ENCODE measurements around the gene USP17L22.
"Not testable (repeated sequence)": the region's sequence is repeated elsewhere in the genome, so short reads cannot be mapped to it uniquely, and the experiment has no call there.

Gene USP17L22

DNA sequence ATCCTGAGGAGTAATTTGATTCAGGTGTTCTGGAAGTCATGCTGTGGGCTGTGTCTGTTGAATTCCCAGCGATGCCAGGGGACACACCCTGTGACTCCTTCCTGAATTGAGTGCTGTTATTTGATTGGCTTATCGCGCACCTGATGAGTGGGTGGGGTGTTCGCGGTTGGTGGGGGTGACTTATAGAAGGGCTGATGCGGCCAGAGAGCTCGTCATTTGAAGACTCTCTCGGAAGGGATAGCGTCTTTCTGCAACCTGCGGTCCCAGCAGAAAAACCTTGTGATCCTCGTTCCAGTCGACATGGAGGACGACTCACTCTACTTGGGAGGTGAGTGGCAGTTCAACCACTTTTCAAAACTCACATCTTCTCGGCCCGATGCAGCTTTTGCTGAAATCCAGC, at the start of gene USP17L22:
Gene USP17L22 (plus strand): TSS at position 301 of the 400 bp plus-strand sequence. CDS start 0 bp downstream, at position 301.
- DNase-seq (ENCODE audit: low read depth); H3K4me3 ChIP-seq (ENCODE audit: low read depth, low read length): not testable (repeated sequence)

GRCh38 chr4:9219852-9220251, 47.6 kb upstream of the USP17L22 start, which contains the start of gene USP17L12:
Gene USP17L12, plus strand, starts transcription at chr4:9220152. Its CDS starts 0 bp downstream, at chr4:9220152.
- not testable (repeated sequence) for H3K4me3 ChIP-seq (ENCODE audit: low read depth, low read length); DNase-seq (ENCODE audit: low read depth)

DNA sequence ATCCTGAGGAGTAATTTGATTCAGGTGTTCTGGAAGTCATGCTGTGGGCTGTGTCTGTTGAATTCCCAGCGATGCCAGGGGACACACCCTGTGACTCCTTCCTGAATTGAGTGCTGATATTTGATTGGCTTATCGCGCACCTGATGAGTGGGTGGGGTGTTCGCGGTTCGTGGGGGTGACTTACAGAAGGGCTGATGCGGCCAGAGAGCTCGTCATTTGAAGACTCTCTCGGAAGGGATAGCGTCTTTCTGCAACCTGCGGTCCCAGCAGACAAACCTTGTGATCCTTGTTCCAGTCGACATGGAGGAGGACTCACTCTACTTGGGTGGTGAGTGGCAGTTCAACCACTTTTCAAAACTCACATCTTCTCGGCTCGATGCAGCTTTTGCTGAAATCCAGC, 42.8 kb upstream of the USP17L22 start, which contains the start of gene USP17L13:
Gene USP17L13 (plus strand): TSS at position 301 of the 400 bp plus-strand sequence. CDS start 0 bp downstream, at position 301.
- not testable (repeated sequence) for DNase-seq (ENCODE audit: low read depth); H3K4me3 ChIP-seq (ENCODE audit: low read depth, low read length)

DNA sequence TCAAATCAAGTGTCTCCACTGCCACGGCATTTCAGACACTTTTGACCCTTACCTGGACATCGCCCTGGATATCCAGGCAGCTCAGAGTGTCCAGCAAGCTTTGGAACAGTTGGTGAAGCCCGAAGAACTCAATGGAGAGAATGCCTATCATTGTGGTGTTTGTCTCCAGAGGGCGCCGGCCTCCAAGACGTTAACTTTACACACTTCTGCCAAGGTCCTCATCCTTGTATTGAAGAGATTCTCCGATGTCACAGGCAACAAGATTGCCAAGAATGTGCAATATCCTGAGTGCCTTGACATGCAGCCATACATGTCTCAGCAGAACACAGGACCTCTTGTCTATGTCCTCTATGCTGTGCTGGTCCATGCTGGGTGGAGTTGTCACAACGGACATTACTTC, 37.2 kb upstream of the USP17L22 start:
- not testable (repeated sequence) for H3K4me3 ChIP-seq (ENCODE audit: low read depth, low read length); DNase-seq (ENCODE audit: low read depth)

DNA sequence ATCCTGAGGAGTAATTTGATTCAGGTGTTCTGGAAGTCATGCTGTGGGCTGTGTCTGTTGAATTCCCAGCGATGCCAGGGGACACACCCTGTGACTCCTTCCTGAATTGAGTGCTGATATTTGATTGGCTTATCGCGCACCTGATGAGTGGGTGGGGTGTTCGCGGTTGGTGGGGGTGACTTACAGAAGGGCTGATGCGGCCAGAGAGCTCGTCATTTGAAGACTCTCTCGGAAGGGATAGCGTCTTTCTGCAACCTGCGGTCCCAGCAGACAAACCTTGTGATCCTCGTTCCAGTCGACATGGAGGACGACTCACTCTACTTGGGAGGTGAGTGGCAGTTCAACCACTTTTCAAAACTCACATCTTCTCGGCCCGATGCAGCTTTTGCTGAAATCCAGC, 33.3 kb upstream of the USP17L22 start, which contains the start of gene USP17L15:
Gene USP17L15 (plus strand): TSS at position 301 of the 400 bp plus-strand sequence. CDS start 0 bp downstream, at position 301.
- DNase-seq (ENCODE audit: low read depth); H3K4me3 ChIP-seq (ENCODE audit: low read depth, low read length): not testable (repeated sequence)

DNA sequence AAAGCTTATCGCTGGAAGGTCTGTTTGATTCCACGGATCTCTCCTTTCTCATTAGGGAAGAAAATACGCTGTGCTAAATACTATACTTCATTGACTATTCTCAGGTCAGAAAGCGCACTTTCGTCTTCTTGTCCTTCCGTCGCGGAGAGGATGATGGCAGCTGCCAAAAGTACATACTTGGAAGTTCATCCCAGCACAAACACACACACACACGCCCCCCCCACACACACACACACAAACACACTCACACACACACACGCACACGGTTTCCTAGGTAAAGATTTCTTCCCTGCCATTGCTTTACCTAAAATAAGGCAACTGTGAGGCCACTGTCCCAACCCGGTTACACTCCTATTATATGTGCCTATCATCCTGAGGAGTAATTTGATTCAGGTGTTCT, 29.0 kb upstream of the USP17L22 start:
- DNase-seq (ENCODE audit: low read depth): not testable (repeated sequence)

DNA sequence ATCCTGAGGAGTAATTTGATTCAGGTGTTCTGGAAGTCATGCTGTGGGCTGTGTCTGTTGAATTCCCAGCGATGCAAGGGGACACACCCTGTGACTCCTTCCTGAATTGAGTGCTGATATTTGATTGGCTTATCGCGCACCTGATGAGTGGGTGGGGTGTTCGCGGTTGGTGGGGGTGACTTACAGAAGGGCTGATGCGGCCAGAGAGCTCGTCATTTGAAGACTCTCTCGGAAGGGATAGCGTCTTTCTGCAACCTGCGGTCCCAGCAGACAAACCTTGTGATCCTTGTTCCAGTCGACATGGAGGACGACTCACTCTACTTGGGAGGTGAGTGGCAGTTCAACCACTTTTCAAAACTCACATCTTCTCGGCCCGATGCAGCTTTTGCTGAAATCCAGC, 23.8 kb upstream of the USP17L22 start, which contains the start of gene USP17L17:
Gene USP17L17 (plus strand): TSS at position 301 of the 400 bp plus-strand sequence. CDS start 0 bp downstream, at position 301.
- not testable (repeated sequence) for H3K4me3 ChIP-seq (ENCODE audit: low read depth, low read length); DNase-seq (ENCODE audit: low read depth)

More for the DNA sequence above, 29.0 kb upstream of the USP17L22 start:
- H3K4me3 ChIP-seq (ENCODE audit: low read depth, low read length): not testable (repeated sequence)

DNA sequence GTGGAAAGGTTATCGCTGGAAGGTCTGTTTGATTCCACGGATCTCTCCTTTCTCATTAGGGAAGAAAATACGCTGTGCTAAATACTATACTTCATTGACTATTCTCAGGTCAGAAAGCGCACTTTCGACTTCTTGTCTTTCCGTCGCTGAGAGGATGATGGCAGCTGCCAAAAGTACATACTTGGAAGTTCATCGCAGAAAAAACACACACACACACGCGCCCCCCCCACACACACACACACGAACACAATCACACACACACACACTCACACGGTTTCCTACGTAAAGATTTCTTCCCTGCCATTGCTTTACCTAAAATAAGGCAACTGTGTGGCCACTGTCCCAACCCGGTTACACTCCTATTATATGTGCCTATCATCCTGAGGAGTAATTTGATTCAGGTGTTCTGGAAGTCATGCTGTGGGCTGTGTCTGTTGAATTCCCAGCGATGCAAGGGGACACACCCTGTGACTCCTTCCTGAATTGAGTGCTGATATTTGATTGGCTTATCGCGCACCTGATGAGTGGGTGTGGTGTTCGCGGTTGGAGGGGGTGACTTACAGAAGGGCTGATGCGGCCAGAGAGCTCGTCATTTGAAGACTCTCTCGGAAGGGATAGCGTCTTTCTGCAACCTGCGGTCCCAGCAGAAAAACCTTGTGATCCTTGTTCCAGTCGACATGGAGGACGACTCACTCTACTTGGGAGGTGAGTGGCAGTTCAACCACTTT, 19.3 kb upstream of the USP17L22 start, which contains the start of gene USP17L18:
Gene USP17L18 (plus strand): TSS at position 678 of the 728 bp plus-strand sequence. CDS start 0 bp downstream, at position 678.
- not testable (repeated sequence) for DNase-seq (ENCODE audit: low read depth); H3K4me3 ChIP-seq (ENCODE audit: low read depth, low read length)

DNA sequence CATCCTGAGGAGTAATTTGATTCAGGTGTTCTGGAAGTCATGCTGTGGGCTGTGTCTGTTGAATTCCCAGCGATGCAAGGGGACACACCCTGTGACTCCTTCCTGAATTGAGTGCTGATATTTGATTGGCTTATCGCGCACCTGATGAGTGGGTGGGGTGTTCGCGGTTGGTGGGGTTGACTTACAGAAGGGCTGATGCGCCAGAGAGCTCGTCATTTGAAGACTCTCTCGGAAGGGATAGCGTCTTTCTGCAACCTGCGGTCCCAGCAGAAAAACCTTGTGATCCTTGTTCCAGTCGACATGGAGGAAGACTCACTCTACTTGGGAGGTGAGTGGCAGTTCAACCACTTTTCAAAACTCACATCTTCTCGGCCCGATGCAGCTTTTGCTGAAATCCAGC, 14.3 kb upstream of the USP17L22 start, which contains the start of gene USP17L19:
Gene USP17L19 (plus strand): TSS at position 301 of the 400 bp plus-strand sequence. CDS start 0 bp downstream, at position 301.
- not testable (repeated sequence) for DNase-seq (ENCODE audit: low read depth); H3K4me3 ChIP-seq (ENCODE audit: low read depth, low read length)

- DNase-seq (ENCODE audit: low read depth); H3K4me3 ChIP-seq (ENCODE audit: low read depth, low read length): not testable (repeated sequence)
Observed at GRCh38 chr4:9257824-9258223, 9.6 kb upstream of the USP17L22 start, which contains the start of gene USP17L20. Gene USP17L20, plus strand, starts transcription at chr4:9258124. Its CDS starts 0 bp downstream, at chr4:9258124.

DNA sequence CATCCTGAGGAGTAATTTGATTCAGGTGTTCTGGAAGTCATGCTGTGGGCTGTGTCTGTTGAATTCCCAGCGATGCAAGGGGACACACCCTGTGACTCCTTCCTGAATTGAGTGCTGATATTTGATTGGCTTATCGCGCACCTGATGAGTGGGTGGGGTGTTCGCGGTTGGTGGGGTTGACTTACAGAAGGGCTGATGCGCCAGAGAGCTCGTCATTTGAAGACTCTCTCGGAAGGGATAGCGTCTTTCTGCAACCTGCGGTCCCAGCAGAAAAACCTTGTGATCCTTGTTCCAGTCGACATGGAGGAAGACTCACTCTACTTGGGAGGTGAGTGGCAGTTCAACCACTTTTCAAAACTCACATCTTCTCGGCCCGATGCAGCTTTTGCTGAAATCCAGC, 4.8 kb upstream of the USP17L22 start, which contains the start of gene USP17L21:
Gene USP17L21 (plus strand): TSS at position 301 of the 400 bp plus-strand sequence. CDS start 0 bp downstream, at position 301.
- DNase-seq (ENCODE audit: low read depth); H3K4me3 ChIP-seq (ENCODE audit: low read depth, low read length): not testable (repeated sequence)

- not testable (repeated sequence) for H3K4me3 ChIP-seq (ENCODE audit: low read depth, low read length); DNase-seq (ENCODE audit: low read depth)
Observed at GRCh38 chr4:9271719-9272118, 4.3 kb downstream of the USP17L22 start.
